GM10248 (cell line): Measurements from ENCODE around the gene CCDC57.

Source experiments
- CTCF ChIA-PET: fragments of 300-600 bp; sonication (Branson Sonifier 250); formaldehyde crosslinking; extraction: SDS; loops from one replicate; lab custom pipeline; 2021; ENCODE audit warnings: antibody characterized with exemption; lab: Yijun Ruan, JAX
- POLR2A ChIA-PET: fragments of 350-650 bp; sonication (Branson Sonifier 250); formaldehyde crosslinking; extraction: SDS; loops from one replicate; lab custom pipeline; 2020; ENCODE audit warnings: antibody characterized with exemption; lab: Yijun Ruan, JAX
- DNase-seq: peaks from one replicate; pipeline ENCODE4 v3.0.0; 2012; ENCODE audit errors: extremely low spot score
- TF ChIP-seq, protein P1 (sequence below): IDR thresholded peaks from 2 replicates; pipeline ENCODE4 v1.5.1; 2012; ENCODE audit warnings: mild to moderate bottlenecking, low read depth; ENCODE audit errors: extremely low read depth, missing control alignments, control extremely low read depth

The CCDC57 gene

DNA sequence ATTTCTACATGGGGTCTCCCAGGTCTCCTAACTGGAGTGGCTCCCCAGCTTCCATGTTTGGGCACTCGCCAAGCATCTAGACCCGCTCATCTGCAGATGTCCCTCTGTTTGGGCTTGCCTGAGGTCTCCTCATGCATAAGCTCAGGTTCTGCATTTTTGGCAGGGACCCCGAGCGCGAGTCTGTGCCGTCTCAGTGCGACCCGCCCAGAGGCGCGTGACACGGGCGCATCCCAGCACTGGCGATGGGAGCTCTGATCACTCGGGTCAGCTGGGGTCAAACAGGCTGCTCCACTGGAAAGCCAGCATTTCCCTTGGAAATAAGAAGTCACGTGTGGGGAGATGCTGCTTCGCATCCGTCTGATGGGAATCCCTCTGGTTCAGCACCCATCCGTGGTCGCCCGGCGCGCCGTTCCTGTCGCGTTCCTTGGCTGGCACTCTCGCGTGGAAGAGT, 57.7 kb downstream of the CCDC57 start:
- TF ChIP-seq, protein P1, sequence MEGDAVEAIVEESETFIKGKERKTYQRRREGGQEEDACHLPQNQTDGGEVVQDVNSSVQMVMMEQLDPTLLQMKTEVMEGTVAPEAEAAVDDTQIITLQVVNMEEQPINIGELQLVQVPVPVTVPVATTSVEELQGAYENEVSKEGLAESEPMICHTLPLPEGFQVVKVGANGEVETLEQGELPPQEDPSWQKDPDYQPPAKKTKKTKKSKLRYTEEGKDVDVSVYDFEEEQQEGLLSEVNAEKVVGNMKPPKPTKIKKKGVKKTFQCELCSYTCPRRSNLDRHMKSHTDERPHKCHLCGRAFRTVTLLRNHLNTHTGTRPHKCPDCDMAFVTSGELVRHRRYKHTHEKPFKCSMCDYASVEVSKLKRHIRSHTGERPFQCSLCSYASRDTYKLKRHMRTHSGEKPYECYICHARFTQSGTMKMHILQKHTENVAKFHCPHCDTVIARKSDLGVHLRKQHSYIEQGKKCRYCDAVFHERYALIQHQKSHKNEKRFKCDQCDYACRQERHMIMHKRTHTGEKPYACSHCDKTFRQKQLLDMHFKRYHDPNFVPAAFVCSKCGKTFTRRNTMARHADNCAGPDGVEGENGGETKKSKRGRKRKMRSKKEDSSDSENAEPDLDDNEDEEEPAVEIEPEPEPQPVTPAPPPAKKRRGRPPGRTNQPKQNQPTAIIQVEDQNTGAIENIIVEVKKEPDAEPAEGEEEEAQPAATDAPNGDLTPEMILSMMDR, result no peak
- POLR2A ChIA-PET, result no interaction called here
- CTCF ChIA-PET, result interaction anchor here (1.0 to 7.2 kb wide), 11 partner anchors 9 to 195 kb away, joined by 3 to 87 read pairs (median 7); partner anchors contain the start of genes CENPX, DCXR, LRRC45 and RAC3
- no peak for DNase-seq

DNA sequence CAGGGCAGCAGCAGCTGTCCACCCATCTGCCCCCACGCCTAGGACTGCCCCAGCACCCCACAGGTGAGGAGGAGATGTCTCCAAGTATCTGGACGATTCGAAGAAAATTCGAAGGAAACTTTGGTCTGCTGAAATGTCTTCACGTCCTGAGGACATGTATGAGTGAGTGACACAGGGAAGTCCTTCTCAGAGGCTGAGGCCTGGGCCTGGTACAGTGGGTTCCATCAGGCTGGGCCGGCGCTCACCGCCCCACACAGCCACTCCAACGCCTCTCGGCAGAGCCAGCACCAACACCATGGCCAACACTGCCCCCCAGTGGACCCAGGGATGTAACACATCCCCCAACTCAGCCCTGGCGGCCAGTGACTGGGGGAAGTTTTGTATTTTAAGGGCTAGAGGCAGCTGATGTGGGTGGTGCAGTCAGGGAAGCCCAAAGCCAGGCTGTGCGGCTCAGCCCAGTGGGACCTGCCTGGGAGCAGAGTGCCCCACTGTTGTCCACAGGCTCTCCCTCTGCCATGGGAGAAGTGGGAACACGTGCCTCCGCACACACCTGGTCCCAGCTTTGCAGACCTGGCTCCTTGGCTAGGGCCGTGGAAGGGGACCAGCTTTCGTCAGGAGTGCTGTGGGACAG, 58.8 kb downstream of the CCDC57 start:
- CTCF ChIA-PET, result interaction anchor here (0.6 to 7.2 kb wide), 22 partner anchors 10 to 194 kb away, joined by 3 to 87 read pairs (median 4); partner anchors contain the start of genes CENPX, DCXR, LRRC45 and RAC3
- DNase-seq, result peak; percentile 92
- POLR2A ChIA-PET, result no interaction called here
- TF ChIP-seq, protein P1, result peak; percentile 94

DNA sequence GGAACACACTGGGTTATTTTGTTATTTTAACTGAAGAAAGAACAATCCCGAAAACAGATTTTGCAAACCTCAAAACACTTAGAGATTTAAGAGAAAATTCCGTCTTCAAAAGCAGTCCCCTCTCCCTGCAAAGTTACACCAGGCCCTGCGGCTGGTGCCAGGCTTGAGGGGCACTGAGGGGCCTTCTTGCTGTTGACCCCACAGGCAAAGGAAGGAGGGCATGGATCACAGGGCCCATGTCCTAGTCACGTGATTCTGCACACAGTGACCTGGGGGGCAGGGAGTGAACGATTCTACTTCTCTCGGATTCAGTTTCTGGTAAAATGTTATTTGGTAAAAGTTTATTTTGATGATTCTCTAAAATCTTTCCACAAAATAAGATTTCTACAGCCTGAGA, 59.3 kb downstream of the CCDC57 start:
- ChIA-PET CTCF (interaction anchor here (1.0 to 7.2 kb wide), 8 partner anchors 10 to 194 kb away, joined by 3 to 87 read pairs (median 8); partner anchors contain the start of genes DCXR and RAC3), POLR2A (no interaction called here)
- TF ChIP-seq, protein P1, result no peak
- DNase-seq, result no peak

DNA sequence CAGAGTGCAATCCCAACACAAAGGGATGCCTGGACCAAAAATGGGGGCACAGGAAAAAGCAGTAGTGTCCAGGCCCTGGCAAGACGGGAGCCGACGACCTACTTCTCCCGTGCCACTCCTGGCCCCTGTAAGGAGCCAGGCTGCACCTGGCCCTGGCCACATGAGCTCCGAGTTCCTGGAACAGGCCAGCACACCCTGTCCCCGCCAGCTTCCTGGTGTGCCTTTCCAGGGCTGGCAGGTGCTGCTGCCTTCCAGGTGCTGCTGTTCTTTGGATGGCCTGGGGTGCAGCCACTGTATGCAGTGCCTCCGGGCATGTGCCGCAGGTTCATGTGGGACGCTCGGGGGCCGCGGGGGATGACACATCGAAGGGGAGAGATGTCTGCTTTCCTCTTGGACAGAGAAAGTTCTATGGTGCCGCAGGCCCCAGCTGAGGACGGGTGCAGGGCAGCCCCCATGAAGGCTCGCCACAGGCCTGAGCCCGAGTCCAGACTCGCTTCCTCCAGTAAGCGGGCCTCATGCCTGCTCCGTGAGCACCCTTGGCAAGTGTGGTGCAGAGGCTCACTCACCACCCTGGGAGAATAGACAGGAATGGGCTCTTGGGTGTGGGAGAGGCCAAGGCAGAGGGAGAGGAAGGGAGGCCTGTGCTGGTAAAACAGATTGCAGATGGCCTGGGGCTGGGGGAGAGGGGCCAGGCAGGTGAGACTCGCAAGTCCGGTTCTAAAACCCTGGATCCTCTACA, 59.9 kb downstream of the CCDC57 start:
- DNase-seq, result no peak
- POLR2A ChIA-PET, result no interaction called here
- TF ChIP-seq, protein P1, result no peak
- CTCF ChIA-PET, result interaction anchor here (0.7 to 7.2 kb wide), 6 partner anchors 9 to 193 kb away, joined by 3 to 87 read pairs (median 6); partner anchors contain the start of gene RAC3

DNA sequence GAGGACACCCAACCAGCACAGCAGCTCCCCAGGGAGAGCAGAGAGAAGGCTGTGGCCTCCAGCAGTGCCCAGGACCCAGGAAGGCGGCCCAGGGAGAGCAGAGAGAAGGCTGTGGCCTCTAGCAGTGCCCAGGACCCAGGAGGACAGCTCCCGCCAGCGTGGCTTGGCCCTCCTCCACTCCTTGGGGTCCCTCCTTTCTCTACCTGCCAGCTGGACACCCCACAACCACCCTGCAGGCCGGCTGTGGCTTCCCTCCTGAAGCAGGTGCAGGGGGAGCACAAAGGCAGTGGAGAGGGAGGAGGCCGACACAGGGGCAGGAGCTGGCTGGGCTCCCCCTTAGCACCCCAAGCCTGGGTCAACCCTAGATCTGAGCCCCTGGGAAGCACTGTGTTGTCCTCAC, 60.5 kb downstream of the CCDC57 start:
- TF ChIP-seq, protein P1, result no peak
- DNase-seq, result no peak
- POLR2A ChIA-PET, result no interaction called here

More for the DNA sequence above, 60.5 kb downstream of the CCDC57 start:
- CTCF ChIA-PET, result interaction anchor here (0.7 to 7.2 kb wide), 3 partner anchors 8 to 193 kb away, joined by 3 to 87 read pairs (median 29); partner anchors contain the start of gene RAC3
